Activated CD8-positive, alpha-beta memory T cell treated with anti-CD3 and anti-CD28 coated beads, Interleukin-2, amount 50 U/mL, for 1 hour (primary cell): ENCODE measurements around the gene ENG.

Source experiments
- DNase-seq: peaks from one replicate; pipeline ENCODE4 v3.0.0-alpha.2; 2020; ENCODE audit errors: extremely low read depth

The ENG gene

GRCh38 chr9:127814619-127815511, 39.6 kb downstream of the ENG start:
- DNase-seq, result no peak

GRCh38 chr9:127813686-127814226, 40.7 kb downstream of the ENG start:
- DNase-seq, result no peak

GRCh38 chr9:127812936-127813675, 41.4 kb downstream of the ENG start:
- DNase-seq, result no peak

GRCh38 chr9:127812011-127812410, 42.4 kb downstream of the ENG start:
- DNase-seq, result no peak

- DNase-seq, result no peak
Measured at GRCh38 chr9:127810378-127811187, 43.9 kb downstream of the ENG start.

- DNase-seq, result no peak
Measured at GRCh38 chr9:127809540-127810377, 44.7 kb downstream of the ENG start.

GRCh38 chr9:127809002-127809539, 45.4 kb downstream of the ENG start:
- no peak for DNase-seq

- DNase-seq, result no peak
Measured at GRCh38 chr9:127808347-127809001, 46.0 kb downstream of the ENG start.

GRCh38 chr9:127806871-127807270, 47.6 kb downstream of the ENG start:
- no peak for DNase-seq

GRCh38 chr9:127805620-127806019, 48.8 kb downstream of the ENG start:
- DNase-seq, result no peak

GRCh38 chr9:127803507-127804352, 50.7 kb downstream of the ENG start:
- no peak for DNase-seq

GRCh38 chr9:127802576-127803443, 51.6 kb downstream of the ENG start, which contains the start of gene FPGS:
FPGS (plus strand) TSS chr9:127802882; CDS start chr9:127802925, 43 bp downstream.
- DNase-seq, result peak; percentile 66

- DNase-seq, result no peak
Measured at GRCh38 chr9:127801955-127802575, 52.4 kb downstream of the ENG start.

- no peak for DNase-seq
Measured at GRCh38 chr9:127796852-127797370, 57.5 kb downstream of the ENG start.

- no peak for DNase-seq
Measured at GRCh38 chr9:127796225-127796813, 58.1 kb downstream of the ENG start.

GRCh38 chr9:127794001-127794791, 60.3 kb downstream of the ENG start:
- DNase-seq, result no peak
